ENCODE data around the gene OR51A7.

OR51A7 gene

GRCh38 chr11:4887591-4887990 lies 16.0 kb upstream of the OR51A7 start:
- H3K4me1 ChIP-seq (ENCODE audit: control insufficient read depth in 5 of 5, insufficient read depth in 5 of 5, low read length in 5 of 5), result no peaks in the 10 kb centered on the region
- H3K9ac ChIP-seq (ENCODE audit: low read length in 5 of 5), result no peak overlapping the region
- H3K36me3 ChIP-seq (ENCODE audit: control insufficient read depth in 5 of 5, insufficient read depth in 5 of 5, low read length in 5 of 5), result no peaks in the 10 kb centered on the region
- no peaks in the 10 kb centered on the region for H3K9me3 ChIP-seq (ENCODE audit: control insufficient read depth in 5 of 5, low read length in 5 of 5)
- H3K27ac ChIP-seq (ENCODE audit: low read depth, low read length), result no peak overlapping the region
- no peak overlapping the region for H3K4me3 ChIP-seq (ENCODE audit: low read depth in 1 of 5, low read length in 5 of 5)
- H3K27me3 ChIP-seq (ENCODE audit: control insufficient read depth in 5 of 5, insufficient read depth in 4 of 5, low read length in 5 of 5), result no peaks in the 10 kb centered on the region

- Histone ChIP-seq H3K36me3 (ENCODE audit: control insufficient read depth in 5 of 5, insufficient read depth in 5 of 5, low read length in 5 of 5) (no peaks in the 10 kb centered on the region), H3K9ac (ENCODE audit: low read length in 5 of 5) (no peak overlapping the region), H3K9me3 (ENCODE audit: control insufficient read depth in 5 of 5, low read length in 5 of 5) (no peaks in the 10 kb centered on the region), H3K4me3 (ENCODE audit: low read depth in 1 of 5, low read length in 5 of 5) (no peak overlapping the region), H3K27ac (ENCODE audit: low read depth, low read length) (no peak overlapping the region), H3K4me1 (ENCODE audit: control insufficient read depth in 5 of 5, insufficient read depth in 5 of 5, low read length in 5 of 5) (no peaks in the 10 kb centered on the region), H3K27me3 (ENCODE audit: control insufficient read depth in 5 of 5, insufficient read depth in 4 of 5, low read length in 5 of 5) (no peaks in the 10 kb centered on the region)
Observed at GRCh38 chr11:4890279-4890678, 13.3 kb upstream of the OR51A7 start.

- H3K27ac ChIP-seq (ENCODE audit: low read depth, low read length), result no peak overlapping the region
- H3K36me3 ChIP-seq (ENCODE audit: control insufficient read depth in 5 of 5, insufficient read depth in 5 of 5, low read length in 5 of 5), result no peaks in the 10 kb centered on the region
- H3K27me3 ChIP-seq (ENCODE audit: control insufficient read depth in 5 of 5, insufficient read depth in 4 of 5, low read length in 5 of 5), result no peaks in the 10 kb centered on the region
- H3K9ac ChIP-seq (ENCODE audit: low read length in 5 of 5), result no peak overlapping the region
- no peaks in the 10 kb centered on the region for H3K9me3 ChIP-seq (ENCODE audit: control insufficient read depth in 5 of 5, low read length in 5 of 5)
- H3K4me1 ChIP-seq (ENCODE audit: control insufficient read depth in 5 of 5, insufficient read depth in 5 of 5, low read length in 5 of 5), result no peaks in the 10 kb centered on the region
- no peak overlapping the region for H3K4me3 ChIP-seq (ENCODE audit: low read depth in 1 of 5, low read length in 5 of 5)
Observed at GRCh38 chr11:4891996-4892640, 11.5 kb upstream of the OR51A7 start.

- Histone ChIP-seq H3K9ac (ENCODE audit: low read length in 5 of 5) (no peak overlapping the region), H3K27ac (ENCODE audit: low read depth, low read length) (no peak overlapping the region), H3K27me3 (ENCODE audit: control insufficient read depth in 5 of 5, insufficient read depth in 4 of 5, low read length in 5 of 5) (peaks cover 0 to 2% (median 0%) of the 10 kb centered on the region in 5 donors), H3K9me3 (ENCODE audit: control insufficient read depth in 5 of 5, low read length in 5 of 5) (no peaks in the 10 kb centered on the region), H3K36me3 (ENCODE audit: control insufficient read depth in 5 of 5, insufficient read depth in 5 of 5, low read length in 5 of 5) (no peaks in the 10 kb centered on the region), H3K4me1 (ENCODE audit: control insufficient read depth in 5 of 5, insufficient read depth in 5 of 5, low read length in 5 of 5) (no peaks in the 10 kb centered on the region), H3K4me3 (ENCODE audit: low read depth in 1 of 5, low read length in 5 of 5) (no peak overlapping the region)
Observed at GRCh38 chr11:4916581-4916980, 13.0 kb downstream of the OR51A7 start.

- H3K4me3 ChIP-seq (ENCODE audit: low read depth in 1 of 5, low read length in 5 of 5), result no peak within 1 kb of the TSS
- H3K36me3 ChIP-seq (ENCODE audit: control insufficient read depth in 5 of 5, insufficient read depth in 5 of 5, low read length in 5 of 5), result no peaks in the 10 kb centered on the region
- peaks cover 0 to 2% (median 0%) of the 10 kb centered on the region in 5 donors for H3K27me3 ChIP-seq (ENCODE audit: control insufficient read depth in 5 of 5, insufficient read depth in 4 of 5, low read length in 5 of 5)
- no peak within 1 kb of the TSS for H3K27ac ChIP-seq (ENCODE audit: low read depth, low read length)
- H3K4me1 ChIP-seq (ENCODE audit: control insufficient read depth in 5 of 5, insufficient read depth in 5 of 5, low read length in 5 of 5), result no peaks in the 10 kb centered on the region
- H3K9ac ChIP-seq (ENCODE audit: low read length in 5 of 5), result no peak within 1 kb of the TSS
- no peaks in the 10 kb centered on the region for H3K9me3 ChIP-seq (ENCODE audit: control insufficient read depth in 5 of 5, low read length in 5 of 5)
Observed at GRCh38 chr11:4919250-4919649, 15.7 kb downstream of the OR51A7 start, which contains the start of gene OR51G2. Gene OR51G2, minus strand, starts transcription at chr11:4919350. Its CDS starts 3,687 bp downstream, at chr11:4915663.

GRCh38 chr11:4921796-4922195 lies 18.2 kb downstream of the OR51A7 start:
- Histone ChIP-seq H3K36me3 (ENCODE audit: control insufficient read depth in 5 of 5, insufficient read depth in 5 of 5, low read length in 5 of 5) (no peaks in the 10 kb centered on the region), H3K4me3 (ENCODE audit: low read depth in 1 of 5, low read length in 5 of 5) (no peak overlapping the region), H3K9me3 (ENCODE audit: control insufficient read depth in 5 of 5, low read length in 5 of 5) (no peaks in the 10 kb centered on the region), H3K27ac (ENCODE audit: low read depth, low read length) (no peak overlapping the region), H3K27me3 (ENCODE audit: control insufficient read depth in 5 of 5, insufficient read depth in 4 of 5, low read length in 5 of 5) (no peaks in the 10 kb centered on the region), H3K4me1 (ENCODE audit: control insufficient read depth in 5 of 5, insufficient read depth in 5 of 5, low read length in 5 of 5) (no peaks in the 10 kb centered on the region), H3K9ac (ENCODE audit: low read length in 5 of 5) (no peak overlapping the region)

- Histone ChIP-seq H3K4me3 (ENCODE audit: low read depth in 1 of 5, low read length in 5 of 5) (no peak overlapping the region), H3K36me3 (ENCODE audit: control insufficient read depth in 5 of 5, insufficient read depth in 5 of 5, low read length in 5 of 5) (no peaks in the 10 kb centered on the region), H3K4me1 (ENCODE audit: control insufficient read depth in 5 of 5, insufficient read depth in 5 of 5, low read length in 5 of 5) (no peaks in the 10 kb centered on the region), H3K27me3 (ENCODE audit: control insufficient read depth in 5 of 5, insufficient read depth in 4 of 5, low read length in 5 of 5) (no peaks in the 10 kb centered on the region), H3K9ac (ENCODE audit: low read length in 5 of 5) (no peak overlapping the region), H3K9me3 (ENCODE audit: control insufficient read depth in 5 of 5, low read length in 5 of 5) (no peaks in the 10 kb centered on the region), H3K27ac (ENCODE audit: low read depth, low read length) (no peak overlapping the region)
Observed at GRCh38 chr11:4922304-4922703, 18.7 kb downstream of the OR51A7 start.

- Histone ChIP-seq H3K4me1 (ENCODE audit: control insufficient read depth in 5 of 5, insufficient read depth in 5 of 5, low read length in 5 of 5) (no peaks in the 10 kb centered on the region), H3K36me3 (ENCODE audit: control insufficient read depth in 5 of 5, insufficient read depth in 5 of 5, low read length in 5 of 5) (no peaks in the 10 kb centered on the region), H3K27me3 (ENCODE audit: control insufficient read depth in 5 of 5, insufficient read depth in 4 of 5, low read length in 5 of 5) (no peaks in the 10 kb centered on the region), H3K9me3 (ENCODE audit: control insufficient read depth in 5 of 5, low read length in 5 of 5) (no peaks in the 10 kb centered on the region), H3K27ac (ENCODE audit: low read depth, low read length) (no peak within 1 kb of the TSS), H3K9ac (ENCODE audit: low read length in 5 of 5) (no peak within 1 kb of the TSS), H3K4me3 (ENCODE audit: low read depth in 1 of 5, low read length in 5 of 5) (no peak within 1 kb of the TSS)
Observed at GRCh38 chr11:4924239-4924638, 20.7 kb downstream of the OR51A7 start, which contains the start of gene OR51G1. Gene OR51G1, minus strand, starts transcription at chr11:4924339. Its CDS starts 0 bp downstream, at chr11:4924339.

- Histone ChIP-seq H3K4me1 (ENCODE audit: control insufficient read depth in 5 of 5, insufficient read depth in 5 of 5, low read length in 5 of 5) (no peaks in the 10 kb centered on the region), H3K27me3 (ENCODE audit: control insufficient read depth in 5 of 5, insufficient read depth in 4 of 5, low read length in 5 of 5) (no peaks in the 10 kb centered on the region), H3K27ac (ENCODE audit: low read depth, low read length) (no peak overlapping the region), H3K4me3 (ENCODE audit: low read depth in 1 of 5, low read length in 5 of 5) (no peak overlapping the region), H3K9me3 (ENCODE audit: control insufficient read depth in 5 of 5, low read length in 5 of 5) (no peaks in the 10 kb centered on the region), H3K9ac (ENCODE audit: low read length in 5 of 5) (no peak overlapping the region), H3K36me3 (ENCODE audit: control insufficient read depth in 5 of 5, insufficient read depth in 5 of 5, low read length in 5 of 5) (no peaks in the 10 kb centered on the region)
Observed at GRCh38 chr11:4926608-4927007, 23.0 kb downstream of the OR51A7 start.

- no peak overlapping the region for H3K9ac ChIP-seq (ENCODE audit: low read length in 5 of 5)
- H3K4me3 ChIP-seq (ENCODE audit: low read depth in 1 of 5, low read length in 5 of 5), result no peak overlapping the region
- no peaks in the 10 kb centered on the region for H3K36me3 ChIP-seq (ENCODE audit: control insufficient read depth in 5 of 5, insufficient read depth in 5 of 5, low read length in 5 of 5)
- no peaks in the 10 kb centered on the region for H3K4me1 ChIP-seq (ENCODE audit: control insufficient read depth in 5 of 5, insufficient read depth in 5 of 5, low read length in 5 of 5)
- H3K9me3 ChIP-seq (ENCODE audit: control insufficient read depth in 5 of 5, low read length in 5 of 5), result no peaks in the 10 kb centered on the region
- H3K27me3 ChIP-seq (ENCODE audit: control insufficient read depth in 5 of 5, insufficient read depth in 4 of 5, low read length in 5 of 5), result no peaks in the 10 kb centered on the region
- no peak overlapping the region for H3K27ac ChIP-seq (ENCODE audit: low read depth, low read length)
Observed at GRCh38 chr11:4932751-4933150, 29.2 kb downstream of the OR51A7 start.

All from subcutaneous abdominal adipose tissue (tissue), 5 donors.